H1 (cell line): ENCODE data around the gene PIM2. TPM values are rescaled to one million over a fixed set of nuclear protein-coding genes. Genes with fewer than 3 reads are reported as not detected.

Source experiments
- BCL11A ChIP-seq, 2 experiments: IDR thresholded peaks; one replicate each; pipeline ENCODE4 v1.6.1; 2011; ENCODE audit warnings: low read depth in 2 of 2, low read length in 2 of 2, mild to moderate bottlenecking in 2 of 2
- CHD7 ChIP-seq: fragments of 300-600 bp; sonication (generic); IDR thresholded peaks from 2 replicates; pipeline ENCODE4 v1.7.1; 2012; ENCODE audit warnings: low read length, moderate library complexity, mild to moderate bottlenecking, inconsistent platforms; ENCODE audit not compliant: insufficient replicate concordance
- CREB1 ChIP-seq: IDR thresholded peaks from 2 replicates; pipeline ENCODE4 v1.6.1; 2012; ENCODE audit warnings: inconsistent platforms
- JUN ChIP-seq: IDR thresholded peaks from 2 replicates; pipeline ENCODE4 v1.6.1; 2011; ENCODE audit warnings: low read depth, mild to moderate bottlenecking, improper control_type of control experiment, low read length
- NRF1 ChIP-seq: IDR thresholded peaks from 2 replicates; pipeline ENCODE4 v1.6.1; 2011; ENCODE audit warnings: mild to moderate bottlenecking, low read depth, low read length, improper control_type of control experiment
- POU5F1 ChIP-seq: IDR thresholded peaks from 2 replicates; pipeline ENCODE4 v1.6.1; 2011; ENCODE audit warnings: low read depth, mild to moderate bottlenecking, low read length, moderate library complexity
- RNF2 ChIP-seq: fragments of 200-900, 300-1000 bp; sonication (generic); IDR thresholded peaks from 2 replicates; pipeline ENCODE4 v1.7.1; 2016; ENCODE audit warnings: borderline replicate concordance, low read depth, mild to moderate bottlenecking, antibody characterized with exemption, low read length; ENCODE audit not compliant: poor library complexity, severe bottlenecking; ENCODE audit errors: missing control alignments
- SAP30 ChIP-seq: fragments of 300-600 bp; sonication (generic); IDR thresholded peaks from 2 replicates; pipeline ENCODE4 v1.7.1; 2012; ENCODE audit warnings: low read length, moderate library complexity, mild to moderate bottlenecking, inconsistent platforms; ENCODE audit not compliant: insufficient read depth, insufficient replicate concordance
- SIRT6 ChIP-seq: IDR thresholded peaks from one replicate; pipeline ENCODE4 v1.7.1; 2012; ENCODE audit warnings: low read length, inconsistent platforms
- polyA plus RNA-seq, 7 experiments: library from polyadenylated mRNA; depleted of rRNA in 3 of 7; stranded (reverse) in 5 of 7; unstranded in 2 of 7; fragments of >200 nt in 5 of 7; fragments of 200-250 nt in 2 of 7; gene quantifications; 1 replicate in 5 of 7; 2 replicates in 1 of 7; 4 replicates in 1 of 7; pipeline versions ENCODE4 v1.2.1 to v1.2.3, GENCODE V29; 2011 to 2013; ENCODE audit warnings: missing spikeins in 2 of 7, mixed read lengths in 2 of 7
- total RNA-seq: library from RNA; stranded (reverse); fragmentation: NEBNext Ultra II Directional; extraction: Animal tissue kit (Norgen Biotek cat#: 25700); gene quantifications from 2 replicates; pipeline ENCODE4 v1.2.1, GENCODE V29; 2021

The PIM2 gene
- total and polyA plus RNA-seq, 2 of the 8 experiments (the other 6 are each of a cell fraction or from before 2014, with no cell fraction given) = 180 to 203 TPM

- TF ChIP-seq CHD7 = no peak
- TF ChIP-seq JUN = no peak
- TF ChIP-seq CREB1 = no peak
- no peak for TF ChIP-seq SAP30
- no peak for TF ChIP-seq RNF2
- no peak for TF ChIP-seq SIRT6
- TF ChIP-seq POU5F1 = no peak
- no peak for TF ChIP-seq NRF1
- TF ChIP-seq BCL11A (IDR thresholded peaks at IDR 0.05; ENCODE audit: low read depth in 2 of 2, low read length in 2 of 2) = no peak
These were observed 25.1 kb downstream of the PIM2 start (continued) for GRCh38 chrX:48893556-48894348.
